Measurements from ENCODE around the gene AGPAT3.
A peak's percentile ranks its signal among the peaks of the same experiment; 100 is the strongest.

The AGPAT3 gene

DNA sequence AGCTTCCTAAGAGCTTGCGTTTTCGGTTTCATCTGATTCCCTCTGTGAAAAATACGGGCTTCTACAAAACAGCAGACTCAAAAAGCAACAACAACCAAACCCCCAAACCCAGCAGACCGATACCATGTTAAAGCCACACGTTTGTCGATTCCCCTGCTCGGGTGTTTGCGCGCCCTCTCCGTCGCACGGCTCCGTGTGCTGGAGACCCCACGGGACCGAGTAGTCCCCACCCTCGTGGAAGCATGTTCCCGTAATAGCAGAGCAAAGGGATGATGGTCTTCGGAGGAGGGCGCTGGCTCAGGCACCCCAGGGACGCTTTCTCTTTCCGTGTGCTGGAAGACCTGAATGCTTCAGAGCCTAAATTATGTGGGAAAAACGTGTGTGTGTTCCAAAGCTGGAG lies 42.7 kb downstream of the AGPAT3 start:
- no peak for DNase-seq (ENCODE audit: low read depth)

DNA sequence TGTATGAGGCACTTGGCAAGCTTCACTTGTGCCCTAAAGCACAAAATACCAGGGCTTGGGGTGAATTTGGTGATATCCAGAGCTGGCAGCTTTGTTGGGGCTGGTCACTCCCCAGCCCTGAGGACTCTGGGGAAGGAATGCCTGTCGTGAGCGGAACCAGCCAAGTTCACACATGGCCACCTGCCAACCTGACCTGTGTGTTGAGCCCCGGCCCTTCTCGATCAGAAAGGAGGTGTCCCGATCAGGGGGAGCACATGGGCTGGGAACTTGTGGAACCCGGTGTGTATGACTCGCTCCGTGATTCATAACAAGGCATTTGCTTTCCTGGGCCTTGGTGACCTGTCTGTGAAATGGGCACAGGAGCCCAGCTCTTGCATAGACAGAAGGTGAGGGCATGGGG lies 43.1 kb downstream of the AGPAT3 start:
- no peak for DNase-seq (ENCODE audit: low read depth)

DNA sequence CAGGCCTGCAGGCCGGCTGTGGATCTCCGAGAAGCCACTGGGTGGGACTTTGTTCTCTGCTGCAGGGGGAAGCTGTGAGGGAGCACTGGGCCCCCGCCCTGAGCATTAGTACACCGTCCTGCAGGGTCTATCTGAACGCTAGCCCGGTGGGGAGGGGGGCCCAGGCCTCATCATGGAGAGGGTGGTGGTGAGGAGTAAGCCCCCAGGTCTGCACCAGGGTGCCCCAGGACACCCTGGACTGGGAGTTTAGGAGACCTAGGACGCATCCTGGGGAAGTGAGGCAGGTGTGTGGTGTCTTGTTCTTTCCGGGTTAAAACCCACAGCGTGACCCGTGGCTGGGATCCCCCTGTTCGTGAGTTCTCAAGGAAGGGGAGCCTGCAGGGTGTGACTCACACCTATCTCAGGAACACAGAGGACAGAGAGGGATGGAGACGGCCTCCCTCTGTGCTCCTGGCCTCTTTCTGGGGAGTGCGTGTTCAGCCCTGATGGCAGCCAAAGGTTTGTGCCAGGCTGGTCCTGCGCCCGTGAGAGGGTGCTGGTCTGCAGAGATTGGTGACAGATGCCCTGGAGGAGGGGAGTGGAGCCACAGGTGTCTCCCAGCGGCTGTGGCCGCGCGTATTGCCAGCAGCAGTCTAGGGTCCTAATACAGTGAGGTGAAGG lies 44.8 kb downstream of the AGPAT3 start:
- no peak for DNase-seq (ENCODE audit: low read depth)

DNA sequence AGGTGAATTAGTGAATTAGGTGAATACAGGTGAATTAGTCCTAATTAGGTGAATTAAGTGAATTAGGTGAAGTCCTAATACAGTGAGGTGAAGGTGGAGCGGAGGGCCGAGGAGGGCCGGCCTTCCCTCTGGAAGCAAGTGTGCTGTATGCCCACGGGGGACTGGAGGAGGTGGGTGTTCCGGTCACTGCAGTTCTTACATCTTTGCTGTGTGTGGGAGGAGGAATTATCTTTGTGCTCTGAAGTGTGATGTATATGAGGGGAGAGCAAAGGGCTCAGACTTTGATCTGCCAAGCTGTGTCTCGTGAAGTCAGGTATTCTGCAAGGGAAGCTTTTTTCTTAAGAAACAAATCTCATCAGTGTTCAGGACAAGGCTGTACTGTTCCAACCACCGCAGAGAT lies 45.4 kb downstream of the AGPAT3 start:
- DNase-seq (ENCODE audit: low read depth) = no peak

DNA sequence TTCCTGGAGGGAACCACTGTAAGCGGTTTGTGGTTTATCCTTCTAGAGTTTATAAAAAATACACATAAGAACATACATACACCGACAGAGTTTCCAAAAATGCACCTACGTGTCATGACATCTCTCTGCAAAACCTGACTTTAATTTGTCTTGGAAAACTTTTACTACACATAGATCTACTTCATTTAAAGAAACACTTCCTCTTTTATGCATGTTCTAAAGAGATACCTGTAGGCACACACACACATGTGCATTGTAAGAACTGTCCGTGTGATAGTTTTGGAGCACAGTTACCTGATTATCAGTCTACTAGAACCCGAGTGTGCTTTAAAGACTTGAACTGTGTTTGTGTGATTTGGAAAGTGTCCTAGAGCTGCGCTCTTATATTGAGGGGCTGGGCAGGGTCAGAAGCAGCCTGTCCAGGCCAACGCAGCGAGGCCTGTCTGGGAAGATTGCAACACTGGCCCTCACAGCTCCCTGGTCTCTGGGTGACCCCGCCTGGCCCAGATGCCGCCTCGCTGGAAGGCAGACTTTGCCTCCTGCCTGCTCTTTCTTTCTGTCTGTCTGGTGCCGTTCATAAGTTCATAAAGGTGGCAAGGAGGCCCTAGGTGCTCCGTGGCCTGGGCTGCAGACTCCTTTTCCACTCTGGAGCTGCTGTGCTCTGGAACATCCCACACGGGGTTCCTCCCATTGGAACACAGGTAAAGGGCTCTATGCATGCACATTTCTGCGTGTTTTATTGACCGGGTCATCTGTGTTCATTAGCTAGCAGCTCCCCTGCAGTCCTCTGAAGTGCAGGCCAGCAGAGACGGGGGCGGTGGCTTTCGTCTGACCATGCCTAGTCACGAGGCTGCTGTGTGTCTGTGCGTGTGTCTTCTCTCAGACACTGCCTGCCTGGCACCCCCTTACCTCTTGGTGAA lies 46.3 kb downstream of the AGPAT3 start:
- no peak for DNase-seq (ENCODE audit: low read depth)

DNA sequence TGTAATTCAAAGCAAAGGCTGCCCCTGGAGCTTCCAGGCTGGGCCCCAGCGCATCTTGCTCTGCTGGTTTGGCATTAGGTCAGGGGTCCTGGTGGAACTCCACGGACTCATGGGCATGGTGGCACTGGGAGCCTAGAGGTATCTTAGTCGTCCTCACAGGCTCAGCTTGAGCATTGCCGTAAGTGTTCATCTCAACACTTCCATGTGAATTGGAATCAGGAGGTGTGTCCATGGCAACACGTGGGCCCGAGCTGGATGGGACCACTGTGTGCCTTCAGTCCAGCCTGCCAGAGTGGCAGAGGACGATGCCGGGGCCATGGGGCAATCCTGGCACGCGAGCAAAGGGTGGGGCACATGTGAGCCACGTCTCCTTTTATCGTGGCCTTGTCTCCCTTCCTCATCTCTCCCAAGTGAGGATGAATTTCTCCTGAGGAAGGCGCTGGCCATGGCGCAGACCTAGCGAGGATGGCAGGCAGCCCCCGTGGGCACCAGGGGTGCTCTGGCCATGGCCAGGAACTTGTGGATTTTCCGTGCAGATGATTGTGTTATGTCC lies 47.0 kb downstream of the AGPAT3 start:
- no peak for DNase-seq (ENCODE audit: low read depth)

DNA sequence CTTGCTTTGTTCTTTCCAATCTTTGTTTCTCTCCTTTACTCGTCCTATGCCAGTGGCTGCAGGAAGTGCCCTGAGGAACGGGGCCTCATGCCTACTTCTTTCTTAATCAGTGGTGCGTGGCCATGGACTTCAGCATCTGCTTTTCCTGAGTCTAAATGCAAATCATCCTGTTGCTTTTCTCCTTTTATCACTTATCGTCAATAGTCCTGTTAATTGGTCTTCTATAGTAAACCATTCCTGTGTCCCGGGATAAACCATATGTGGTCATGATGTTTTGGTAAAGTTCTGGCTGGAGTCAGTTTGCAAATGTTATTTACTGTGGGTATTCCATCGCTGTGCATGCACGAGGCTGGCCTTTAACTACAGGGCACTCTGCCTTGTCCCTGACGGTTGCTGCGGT lies 47.5 kb downstream of the AGPAT3 start:
- no peak for DNase-seq (ENCODE audit: low read depth)

DNA sequence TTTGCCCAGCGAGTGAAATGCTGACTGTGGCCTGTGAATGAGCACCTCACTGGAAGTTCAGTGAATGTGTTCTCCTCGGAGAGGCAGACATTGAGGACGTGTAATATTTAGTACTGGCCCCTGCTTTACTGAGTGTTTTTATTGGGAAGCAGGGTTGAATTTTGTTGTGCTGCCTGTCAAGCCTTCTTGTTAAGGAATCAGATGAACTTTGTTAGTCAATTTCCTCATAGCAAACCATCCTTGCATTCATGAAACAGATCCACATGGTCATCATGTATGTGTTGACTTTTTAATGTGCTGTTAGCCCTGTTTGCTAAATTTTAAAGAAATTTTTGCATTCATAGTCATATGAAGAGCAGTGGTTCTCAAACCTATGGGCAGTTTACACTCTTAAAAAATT lies 47.9 kb downstream of the AGPAT3 start:
- no peak for DNase-seq (ENCODE audit: low read depth)

DNA sequence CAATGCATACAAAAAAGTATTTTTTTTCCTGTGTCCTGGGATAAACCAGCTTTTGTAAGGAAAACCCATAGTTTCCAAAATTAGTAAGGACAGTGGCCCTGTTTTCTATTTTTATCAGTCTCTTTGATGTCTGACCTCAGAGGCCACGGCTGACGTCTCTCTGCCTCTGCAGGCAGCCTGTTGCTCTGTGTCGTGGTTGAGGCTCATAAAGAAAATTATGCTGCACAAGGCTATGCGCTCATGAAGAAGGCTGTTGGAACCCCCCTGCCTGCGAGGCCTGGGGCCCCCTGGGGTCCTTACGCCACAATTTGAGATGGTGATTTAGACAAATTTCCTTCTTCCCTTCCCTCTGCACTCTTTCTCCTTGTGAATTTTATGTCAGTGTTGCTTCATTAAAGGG lies 48.9 kb downstream of the AGPAT3 start:
- no peak for DNase-seq (ENCODE audit: low read depth)

DNA sequence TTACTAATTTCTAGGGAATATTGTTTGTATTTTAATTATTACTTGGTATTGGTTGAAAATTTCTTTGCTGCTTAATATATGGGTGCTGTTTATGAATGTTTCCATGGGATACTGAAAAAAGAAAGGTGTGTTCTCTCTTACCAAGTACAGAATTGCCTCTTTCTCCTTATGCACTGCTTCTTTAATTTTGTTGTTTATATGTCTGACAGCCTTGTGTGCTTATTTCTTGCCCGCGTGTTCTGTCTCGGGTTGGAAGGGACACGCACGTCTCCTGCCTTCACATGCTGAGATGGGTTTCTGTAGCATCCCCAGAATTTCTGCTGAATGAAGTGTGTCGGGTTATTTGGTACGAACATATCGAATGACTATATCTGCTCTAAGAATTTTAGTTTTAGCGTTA lies 51.1 kb downstream of the AGPAT3 start:
- DNase-seq (ENCODE audit: low read depth) = no peak

DNA sequence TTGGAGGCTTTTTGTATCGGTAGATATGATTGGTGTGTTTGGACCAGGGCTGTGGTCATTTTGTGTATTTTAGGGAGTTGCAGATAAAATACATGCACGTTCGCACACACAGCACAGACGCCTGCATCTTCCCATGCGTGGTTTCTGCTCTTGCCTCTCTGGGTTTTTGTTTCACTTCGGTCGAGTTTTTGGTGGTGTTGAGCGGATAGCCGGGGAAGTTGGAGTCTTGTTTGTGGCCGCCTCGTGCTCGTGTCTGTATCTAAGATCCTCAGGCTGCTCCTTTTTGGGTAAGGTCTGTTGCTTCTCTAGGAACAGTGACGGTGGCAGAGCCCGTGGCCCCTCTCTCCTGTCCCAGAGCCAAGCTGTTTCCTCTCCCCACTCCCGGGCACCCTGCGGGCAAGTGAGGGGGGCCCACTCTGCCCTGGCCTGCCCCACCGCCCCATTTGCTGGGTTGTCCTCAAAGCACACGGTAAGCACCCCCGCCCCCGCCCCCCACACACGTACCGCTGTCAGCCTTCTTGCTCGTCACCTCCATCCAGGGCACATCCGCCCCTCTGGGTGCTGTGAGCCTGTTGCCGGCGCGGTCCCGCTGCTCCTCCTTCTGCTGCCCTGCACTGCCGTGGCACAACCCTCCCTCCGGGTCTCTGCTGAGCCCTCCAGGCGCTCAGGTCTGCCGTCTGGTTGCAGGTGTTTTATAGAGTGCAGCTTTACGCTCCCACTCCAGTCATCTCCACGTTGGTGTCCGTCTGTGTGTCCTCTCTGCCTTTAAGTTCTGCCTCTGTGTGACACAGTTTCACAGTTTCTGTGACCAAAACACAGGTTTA lies 51.9 kb downstream of the AGPAT3 start:
- peak; percentile 26 for DNase-seq (ENCODE audit: low read depth)

DNA sequence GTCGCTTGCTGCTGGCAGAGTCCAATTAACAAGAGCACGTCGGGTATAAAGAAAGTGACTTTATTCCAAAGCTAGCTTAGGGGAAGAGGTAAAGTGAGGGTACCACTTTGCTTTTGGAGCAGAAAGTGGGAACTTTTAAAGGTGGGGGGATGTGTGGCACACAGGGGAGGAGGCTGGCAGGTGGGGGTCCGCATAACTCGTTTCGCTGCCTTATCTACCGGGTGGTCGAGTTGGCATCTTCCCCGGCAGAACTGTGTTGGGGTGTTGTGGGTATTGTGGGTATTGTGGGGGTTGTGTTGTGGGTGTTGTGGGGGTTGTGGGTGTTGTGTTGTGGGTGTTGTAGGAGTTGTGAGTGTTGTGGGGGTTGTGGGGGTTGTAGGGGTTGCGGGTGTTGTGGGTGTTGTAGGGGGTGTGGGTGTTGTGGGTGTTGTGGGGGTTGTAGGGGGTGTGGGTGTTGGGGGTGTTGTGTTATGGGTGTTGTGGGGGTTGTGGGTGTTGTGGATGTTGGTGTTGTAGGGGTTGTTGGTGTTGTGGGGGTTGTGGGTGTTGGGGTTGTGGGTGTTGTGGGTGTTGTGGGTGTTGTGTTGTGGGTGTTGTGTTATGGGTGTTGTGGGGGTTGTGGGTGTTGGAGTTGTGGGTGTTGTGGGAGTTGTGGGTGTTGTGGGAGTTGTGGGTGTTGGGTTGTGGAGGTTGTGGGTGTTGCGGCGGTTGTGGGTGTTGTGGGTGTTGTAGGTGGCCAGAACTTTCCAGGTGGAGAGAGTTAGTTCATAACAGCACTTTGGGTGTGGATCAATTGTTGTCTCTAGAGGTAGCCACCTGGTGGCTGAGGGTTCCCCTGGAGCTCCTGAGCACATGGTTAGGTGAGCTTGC lies 52.7 kb downstream of the AGPAT3 start:
- DNase-seq (ENCODE audit: low read depth) = no peak

DNA sequence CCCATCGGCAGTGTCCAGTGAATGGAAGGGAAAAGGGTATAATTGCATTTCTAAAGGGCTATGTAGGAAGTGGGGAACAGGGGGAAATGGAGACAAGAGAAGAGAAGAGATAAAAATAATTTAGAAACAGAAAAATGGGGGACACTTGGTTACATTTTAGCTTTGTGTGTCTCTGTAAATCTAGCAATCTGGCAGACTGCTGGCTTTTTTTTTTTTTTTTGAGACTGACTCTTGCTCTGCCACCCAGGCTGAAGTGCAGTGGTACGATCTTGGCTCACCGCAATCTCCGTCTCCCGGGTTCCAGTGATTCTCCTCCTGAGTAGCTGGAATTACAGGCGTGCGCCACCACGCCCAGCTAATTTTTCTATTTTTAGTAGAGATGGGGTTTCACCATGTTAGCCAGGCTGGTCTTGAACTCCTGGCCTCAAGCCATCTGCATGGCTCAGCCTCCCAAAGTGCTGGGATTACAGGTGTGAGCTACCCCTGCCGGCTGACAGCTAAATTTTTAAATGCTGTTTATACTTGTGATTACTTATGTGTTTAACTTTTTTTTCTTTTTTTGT lies 53.4 kb downstream of the AGPAT3 start:
- no peak for DNase-seq (ENCODE audit: low read depth)

DNA sequence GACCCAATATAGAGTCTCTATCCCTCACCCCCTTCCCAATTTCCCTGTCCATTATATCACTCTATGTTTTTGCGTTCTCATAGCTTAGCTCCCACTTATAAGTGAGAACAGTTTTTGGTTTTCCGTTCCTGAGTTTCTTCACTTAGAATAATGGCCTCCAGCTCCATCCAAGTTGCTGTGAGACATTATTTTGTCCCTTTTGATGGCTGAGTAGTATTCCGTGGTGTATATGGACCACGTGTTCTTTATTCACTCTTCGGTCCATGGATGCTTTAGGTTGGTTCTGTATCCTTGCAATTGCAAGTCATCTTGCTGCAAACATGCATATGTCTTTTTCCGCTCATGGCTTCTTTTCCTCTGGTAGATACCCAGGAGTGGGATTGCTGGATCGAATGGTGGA lies 54.3 kb downstream of the AGPAT3 start:
- no peak for DNase-seq (ENCODE audit: low read depth)

DNA sequence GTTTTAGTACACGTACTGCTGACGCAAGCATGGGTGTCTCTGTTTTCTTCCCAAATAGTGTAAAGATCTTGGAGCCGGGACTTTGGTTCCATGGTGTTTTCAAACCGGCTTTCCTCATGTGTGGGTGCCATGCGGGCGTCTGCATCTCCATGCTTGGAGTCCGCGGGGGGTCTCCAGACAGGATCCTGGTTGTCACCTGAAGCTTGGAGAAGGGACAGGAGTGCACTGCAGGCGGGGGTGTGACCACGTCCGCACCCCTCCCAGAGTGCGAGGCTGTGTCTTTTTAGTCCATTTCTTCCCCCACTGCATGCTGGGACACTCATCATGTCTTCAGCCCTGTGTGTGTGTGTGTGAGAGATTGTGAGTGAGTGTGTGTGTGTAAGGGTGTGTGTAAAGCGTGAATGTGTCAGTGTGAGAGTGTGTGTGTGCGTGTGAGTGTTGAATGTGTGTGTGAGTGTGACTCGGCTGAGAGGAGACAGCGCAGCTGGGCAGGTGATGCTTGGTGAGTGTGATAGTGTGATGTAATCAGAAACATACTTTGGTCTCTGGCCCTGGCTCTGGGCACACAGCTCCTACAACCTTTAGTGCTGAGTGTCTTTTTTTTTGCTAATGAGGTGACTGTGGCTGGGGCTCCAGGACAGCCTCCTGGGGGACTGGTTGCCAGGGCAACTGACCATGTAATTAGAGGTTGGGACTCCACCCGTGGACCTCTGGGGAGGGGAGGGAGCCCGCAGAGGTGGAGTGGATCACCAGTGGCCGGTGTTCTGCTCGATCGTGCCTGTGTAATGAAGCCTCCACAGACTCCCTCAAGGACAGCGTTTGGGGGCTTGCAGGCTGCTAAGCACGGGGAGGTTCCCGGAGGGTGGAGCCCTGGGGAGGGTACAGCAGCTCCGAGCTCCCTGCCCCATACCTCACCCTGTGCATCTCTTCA lies 55.1 kb downstream of the AGPAT3 start:
- no peak for DNase-seq (ENCODE audit: low read depth)

DNA sequence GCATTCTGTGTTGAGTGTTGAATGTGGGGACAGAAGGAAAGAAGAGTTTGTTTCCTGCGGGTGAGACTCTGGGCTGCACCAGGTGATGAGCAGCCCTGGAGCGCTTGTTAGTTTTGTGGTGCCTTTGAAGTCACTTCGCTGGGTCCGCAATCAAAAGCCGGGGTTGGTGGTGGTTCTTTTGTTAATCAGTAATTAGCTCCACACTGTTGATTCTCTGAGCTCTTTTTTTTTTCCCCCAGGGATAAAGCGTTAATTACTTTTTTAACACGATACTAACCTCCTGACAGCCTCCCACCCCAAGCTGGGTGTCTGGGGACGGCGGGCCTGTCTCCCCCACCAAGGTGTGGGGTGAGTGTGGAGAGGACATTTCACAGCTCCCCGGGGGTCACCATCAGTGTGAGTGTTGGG lies 56.6 kb downstream of the AGPAT3 start:
- DNase-seq (ENCODE audit: low read depth) = no peak

DNA sequence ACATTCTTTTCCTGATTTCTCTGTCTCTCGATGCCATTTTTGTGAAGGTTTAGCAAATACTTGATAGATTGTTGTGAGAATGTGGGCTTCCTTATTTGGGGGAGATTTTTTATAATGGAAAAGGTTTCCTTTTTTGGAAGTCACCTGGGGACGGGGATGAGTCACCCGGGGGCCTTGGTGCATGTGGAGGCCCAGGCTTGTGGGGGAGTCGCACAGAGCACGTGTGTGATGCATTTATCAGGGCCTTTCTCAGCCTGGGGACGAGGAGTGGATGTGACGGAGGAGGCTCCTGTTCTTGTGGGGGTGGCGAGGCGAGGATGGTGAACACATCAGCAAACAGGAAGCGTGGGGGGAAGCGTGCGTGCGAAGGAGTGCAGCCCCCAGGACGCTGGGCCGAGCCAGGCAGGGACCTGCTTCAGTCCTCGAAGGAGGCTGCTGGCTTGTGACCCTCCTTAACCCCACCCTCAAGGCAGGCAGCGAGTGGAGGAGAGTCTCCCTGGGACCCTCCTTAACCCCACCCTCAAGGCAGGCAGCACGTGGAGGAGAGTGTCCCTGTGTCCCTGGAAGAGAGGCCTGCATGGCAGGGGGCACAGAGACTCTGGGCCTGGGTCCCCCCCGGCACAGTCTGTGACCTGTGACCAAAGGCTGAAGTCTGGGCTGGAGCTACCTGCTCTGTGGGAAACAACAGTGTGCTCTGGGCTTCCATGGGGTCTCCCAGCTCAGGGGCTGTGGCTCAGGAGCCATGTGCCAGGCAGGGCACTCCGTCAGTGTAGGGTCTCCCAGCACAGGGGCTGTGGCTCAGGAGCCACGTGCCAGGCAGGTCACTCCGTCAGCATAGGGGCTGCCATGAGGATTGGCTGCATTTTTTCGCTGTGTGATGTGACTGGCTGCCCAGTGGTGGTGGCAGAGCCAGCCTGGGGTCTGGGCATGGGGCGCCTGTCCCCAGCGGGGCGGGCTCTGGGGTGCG lies 57.2 kb downstream of the AGPAT3 start:
- peak; percentile 57 for DNase-seq (ENCODE audit: low read depth)

DNA sequence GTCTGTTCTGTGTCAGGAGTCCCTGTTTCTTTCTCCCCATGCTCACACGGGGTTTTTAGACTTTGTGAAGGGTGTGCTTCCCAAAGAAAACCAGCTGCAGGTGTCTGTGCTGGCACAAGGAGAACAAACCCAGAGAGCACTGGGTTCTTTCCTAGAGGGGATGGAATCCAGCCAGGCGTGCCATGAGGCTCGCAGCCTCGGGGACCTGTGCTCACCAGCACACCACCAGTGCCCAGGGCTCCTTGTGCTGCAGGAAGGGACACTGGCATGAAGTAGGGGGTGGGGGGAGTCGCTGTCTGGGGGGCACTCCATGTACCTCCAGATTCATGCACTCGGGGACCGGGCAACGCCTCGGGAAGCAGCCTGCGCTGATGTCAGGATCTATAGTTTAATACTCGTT lies 57.9 kb downstream of the AGPAT3 start:
- DNase-seq (ENCODE audit: low read depth) = no peak

DNA sequence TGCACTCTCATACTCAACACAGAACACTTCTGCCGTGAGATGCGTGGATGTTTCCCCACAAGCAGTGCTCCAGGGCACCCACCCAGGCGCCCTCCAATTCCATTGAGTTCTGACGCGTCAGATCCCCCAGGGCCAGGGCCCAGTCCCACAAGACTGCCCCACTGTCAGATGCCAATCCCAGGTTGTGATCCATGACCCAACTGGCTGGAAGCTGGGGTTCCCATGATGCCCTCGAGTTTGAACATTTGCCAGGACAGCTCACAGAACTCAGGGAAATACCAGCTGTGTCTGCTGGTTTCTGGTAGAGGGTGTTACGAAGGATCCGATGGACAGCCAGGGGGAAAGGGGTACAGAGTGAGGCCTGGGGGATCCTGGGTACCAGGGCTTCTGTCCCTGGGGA lies 58.4 kb downstream of the AGPAT3 start:
- DNase-seq (ENCODE audit: low read depth) = no peak
